Fibroblast of lung (primary cell): ENCODE data around the gene XXYLT1. TPM values are rescaled to one million over a fixed set of nuclear protein-coding genes. Genes with fewer than 3 reads are reported as not detected.

Source experiments
- DNase-seq, 2 donors: peaks; one replicate each; pipeline versions ENCODE4 v3.0.0 to v3.0.0-alpha.2; 2010; ENCODE audit warnings: low read depth in 2 of 2
- H2AFZ ChIP-seq: 2 replicates; pipeline ENCODE4 v1.5.1; 2012; ENCODE audit warnings: low read length, control low read depth, inconsistent platforms
- H3K27ac ChIP-seq: 2 replicates; pipeline ENCODE4 v1.5.1; 2011; ENCODE audit warnings: low read length, control low read depth; ENCODE audit not compliant: insufficient read depth
- H3K27me3 ChIP-seq: 2 replicates; pipeline ENCODE4 v1.5.1; 2011; ENCODE audit warnings: mild to moderate bottlenecking, low read length; ENCODE audit not compliant: control insufficient read depth, insufficient read depth
- H3K36me3 ChIP-seq: 2 replicates; pipeline ENCODE4 v1.5.1; 2011; ENCODE audit warnings: low read length; ENCODE audit not compliant: control insufficient read depth, insufficient read depth
- H3K4me1 ChIP-seq: 2 replicates; pipeline ENCODE4 v1.5.1; 2011; ENCODE audit warnings: low read length; ENCODE audit not compliant: control insufficient read depth, insufficient read depth; ENCODE audit errors: extremely low read depth
- H3K4me2 ChIP-seq: 2 replicates; pipeline ENCODE4 v1.5.1; 2011; ENCODE audit warnings: low read length, control low read depth; ENCODE audit not compliant: insufficient read depth; ENCODE audit errors: extremely low read depth
- H3K4me3 ChIP-seq, 4 experiments: fragments of 200-600 bp in 1 of 4; sonication (generic) in 1 of 4; replicated peaks in 1 of 4; 2 replicates each; pipeline ENCODE4 v1.5.1; 2011 to 2016; ENCODE audit warnings: low read length in 4 of 4, low read depth in 3 of 4, mild to moderate bottlenecking in 3 of 4, control low read depth in 2 of 4, inconsistent platforms in 1 of 4, mixed read lengths in 1 of 4; ENCODE audit not compliant: insufficient read depth in 1 of 4; ENCODE audit errors: control extremely low read depth in 1 of 4
- H3K79me2 ChIP-seq: 2 replicates; pipeline ENCODE4 v1.5.1; 2012; ENCODE audit warnings: mild to moderate bottlenecking, low read length, inconsistent platforms; ENCODE audit not compliant: control insufficient read depth, insufficient read depth
- H3K9ac ChIP-seq: 2 replicates; pipeline ENCODE4 v1.5.1; 2011; ENCODE audit warnings: mild to moderate bottlenecking, low read length, control low read depth; ENCODE audit not compliant: insufficient read depth
- H3K9me3 ChIP-seq: 2 replicates; pipeline ENCODE4 v1.5.1; 2012; ENCODE audit warnings: low read depth, low read length; ENCODE audit not compliant: control insufficient read depth, insufficient read depth
- H4K20me1 ChIP-seq: 2 replicates; pipeline ENCODE4 v1.5.1; 2011; ENCODE audit warnings: low read length; ENCODE audit not compliant: control insufficient read depth, insufficient read depth; ENCODE audit errors: extremely low read depth
- CTCF ChIP-seq, 2 donors: IDR thresholded peaks in 1 of 2; conservative IDR thresholded peaks in 1 of 2; 1 replicate in 1 of 2; 2 replicates in 1 of 2; pipeline ENCODE4 v1.5.1; 2011 to 2012; ENCODE audit warnings: low read length in 2 of 2, control low read depth in 1 of 2, inconsistent platforms in 1 of 2, low read depth in 1 of 2, mild to moderate bottlenecking in 1 of 2
- EZH2 ChIP-seq: IDR thresholded peaks from 2 replicates; pipeline ENCODE4 v1.5.1; 2012; ENCODE audit warnings: low read length, control low read depth, mild to moderate bottlenecking; ENCODE audit errors: missing control alignments
- polyA plus RNA-seq, 2 donors: library from polyadenylated mRNA; depleted of rRNA in 1 of 2; stranded (reverse) in 1 of 2; unstranded in 1 of 2; fragments of >200 nt; gene quantifications; 2 replicates each; pipeline ENCODE4 v1.2.1, GENCODE V29; 2011 to 2012; ENCODE audit warnings: missing spikeins in 1 of 2
- total RNA-seq: library from RNA; depleted of rRNA; stranded (reverse); fragments of >200 nt; gene quantifications from 2 replicates; pipeline ENCODE4 v1.2.1, GENCODE V29; 2014

The XXYLT1 gene
- total and polyA plus RNA-seq, 2 donors (not counting 1 experiment from before 2014, with no cell fraction given), result 12.4 to 18.5 TPM

DNA sequence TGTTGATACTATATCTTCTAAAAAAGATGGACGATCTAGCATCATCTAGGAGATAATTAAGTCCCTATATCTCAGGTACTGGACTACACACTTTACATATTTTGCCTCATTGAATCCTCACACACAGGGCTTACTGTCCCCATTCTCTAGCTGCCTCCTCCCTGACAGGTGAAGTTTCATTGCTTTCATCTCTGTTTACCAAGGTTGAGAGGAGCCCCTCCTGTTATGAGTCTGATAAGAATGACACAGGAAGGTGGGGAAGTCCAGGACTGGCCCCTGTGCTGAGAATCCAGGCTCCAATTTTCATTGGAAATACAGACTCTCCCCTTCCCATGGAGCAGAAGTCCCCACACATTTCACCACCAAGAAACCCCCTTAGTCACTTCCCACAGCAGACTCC is 105.2 kb downstream of the XXYLT1 start:
- H3K4me3 ChIP-seq, result no peak overlapping the region
- H3K79me2 ChIP-seq, result no peaks in the 10 kb centered on the region
- no peaks in the 10 kb centered on the region for H3K27me3 ChIP-seq
- H2AFZ ChIP-seq, result no peak overlapping the region
- H3K4me2 ChIP-seq, result no peak overlapping the region
- no peak overlapping the region for H3K27ac ChIP-seq
- no peaks in the 10 kb centered on the region for H4K20me1 ChIP-seq
- no peak for TF ChIP-seq EZH2
- no peak for TF ChIP-seq CTCF (conservative IDR thresholded peaks at IDR 0.05 in 1 of 2, IDR thresholded peaks at IDR 0.05 in 1 of 2; ENCODE audit: low read depth in 1 of 2, low read length in 2 of 2)
- peaks cover 5% of the 10 kb centered on the region for H3K4me1 ChIP-seq
- no peak for DNase-seq
- no peaks in the 10 kb centered on the region for H3K36me3 ChIP-seq
- H3K9me3 ChIP-seq, result no peaks in the 10 kb centered on the region
- no peak overlapping the region for H3K9ac ChIP-seq

DNA sequence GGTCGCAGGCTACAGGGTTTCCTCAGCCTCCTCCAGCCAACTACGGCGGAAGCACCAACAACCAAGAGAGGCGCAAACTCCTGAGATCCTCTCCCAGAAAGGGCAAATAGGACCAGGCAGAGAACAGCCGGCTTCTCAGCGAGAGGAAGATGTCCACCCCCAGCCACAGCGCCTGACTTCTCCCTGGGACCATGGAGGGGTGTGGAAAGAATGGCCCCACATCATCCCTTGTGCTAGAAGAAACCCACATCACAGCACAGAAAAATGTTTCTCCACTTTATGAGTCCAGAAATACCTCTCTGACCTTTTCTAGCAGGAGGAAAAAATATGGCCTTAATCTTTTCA is 105.7 kb downstream of the XXYLT1 start:
- peaks cover 8% of the 10 kb centered on the region for H3K4me1 ChIP-seq

GRCh38 chr3:195164573-195165264 is 106.2 kb downstream of the XXYLT1 start:
- Histone ChIP-seq H3K4me3 (no peak overlapping the region), H3K9ac (no peak overlapping the region), H3K79me2 (no peaks in the 10 kb centered on the region), H3K27me3 (no peaks in the 10 kb centered on the region), H3K27ac (no peak overlapping the region), H3K9me3 (no peaks in the 10 kb centered on the region), H2AFZ (no peak overlapping the region), H3K4me2 (no peak overlapping the region), H3K36me3 (no peaks in the 10 kb centered on the region), H4K20me1 (no peaks in the 10 kb centered on the region), H3K4me1 (peaks cover 11% of the 10 kb centered on the region)
- DNase-seq, result no peak
- no peak for TF ChIP-seq EZH2
- no peak for TF ChIP-seq CTCF (conservative IDR thresholded peaks at IDR 0.05 in 1 of 2, IDR thresholded peaks at IDR 0.05 in 1 of 2; ENCODE audit: low read depth in 1 of 2, low read length in 2 of 2)

More for the DNA sequence above, 105.7 kb downstream of the XXYLT1 start:
- no peaks in the 10 kb centered on the region for H3K27me3 ChIP-seq
- DNase-seq, result no peak
- H3K4me2 ChIP-seq, result no peak overlapping the region
- no peak overlapping the region for H2AFZ ChIP-seq
- H3K4me3 ChIP-seq, result no peak overlapping the region
- no peaks in the 10 kb centered on the region for H3K79me2 ChIP-seq
- no peaks in the 10 kb centered on the region for H3K9me3 ChIP-seq
- no peaks in the 10 kb centered on the region for H4K20me1 ChIP-seq
- TF ChIP-seq EZH2 (no peak), CTCF (conservative IDR thresholded peaks at IDR 0.05 in 1 of 2, IDR thresholded peaks at IDR 0.05 in 1 of 2; ENCODE audit: low read depth in 1 of 2, low read length in 2 of 2) (no peak)
- H3K36me3 ChIP-seq, result no peaks in the 10 kb centered on the region
- H3K9ac ChIP-seq, result no peak overlapping the region
- no peak overlapping the region for H3K27ac ChIP-seq
